ENCODE results near the gene GRM8.
"Not testable (repeated sequence)": the region's sequence is repeated elsewhere in the genome, so short reads cannot be mapped to it uniquely, and the experiment has no call there.

The GRM8 gene

DNA sequence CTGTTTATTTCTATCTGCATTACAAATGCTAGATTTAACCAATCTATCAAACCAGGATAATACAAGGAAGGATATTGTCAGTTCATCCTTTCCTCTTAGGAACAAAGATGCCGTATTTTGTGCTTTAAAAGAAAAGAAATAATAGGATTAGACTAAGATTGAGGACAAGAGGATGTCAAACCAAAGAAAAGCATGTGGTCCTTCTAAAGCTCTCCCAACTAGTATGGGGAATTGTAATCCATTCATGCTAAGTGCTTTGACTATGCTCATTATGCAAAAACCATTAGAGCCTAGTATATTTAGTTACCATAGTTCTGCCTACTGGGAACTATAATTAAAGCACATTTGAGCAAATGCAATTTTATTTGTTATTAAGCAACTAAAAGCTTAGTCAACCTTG is 280.2 kb downstream of the GRM8 start:
- H3K9me3 ChIP-seq (ENCODE audit: control insufficient read depth, low read length), result no peaks in the 10 kb centered on the region

GRCh38 chr7:126959649-126960048 is 293.1 kb downstream of the GRM8 start:
- no peak for DNase-seq (ENCODE audit: low read depth)
- H3K36me3 ChIP-seq (ENCODE audit: control insufficient read depth, insufficient read depth, low read length, severe bottlenecking), result no peaks in the 10 kb centered on the region
- H3K4me3 ChIP-seq (ENCODE audit: low read length), result no peak overlapping the region
- H3K9ac ChIP-seq (ENCODE audit: low read length), result no peak overlapping the region
- H3K27me3 ChIP-seq (replicated peaks; ENCODE audit: control insufficient read depth, insufficient read depth, low read length), result no peaks in the 10 kb centered on the region
- no peaks in the 10 kb centered on the region for H3K4me1 ChIP-seq (ENCODE audit: control insufficient read depth, insufficient read depth, low read length)
- no peaks in the 10 kb centered on the region for H3K9me3 ChIP-seq (ENCODE audit: control insufficient read depth, low read length)

More for the DNA sequence above, 280.2 kb downstream of the GRM8 start:
- H3K4me3 ChIP-seq (ENCODE audit: low read length), result no peak overlapping the region
- H3K9ac ChIP-seq (ENCODE audit: low read length), result no peak overlapping the region
- no peaks in the 10 kb centered on the region for H3K4me1 ChIP-seq (ENCODE audit: control insufficient read depth, insufficient read depth, low read length)
- DNase-seq (ENCODE audit: low read depth), result no peak
- no peaks in the 10 kb centered on the region for H3K36me3 ChIP-seq (ENCODE audit: control insufficient read depth, insufficient read depth, low read length, severe bottlenecking)
- no peaks in the 10 kb centered on the region for H3K27me3 ChIP-seq (replicated peaks; ENCODE audit: control insufficient read depth, insufficient read depth, low read length)

DNA sequence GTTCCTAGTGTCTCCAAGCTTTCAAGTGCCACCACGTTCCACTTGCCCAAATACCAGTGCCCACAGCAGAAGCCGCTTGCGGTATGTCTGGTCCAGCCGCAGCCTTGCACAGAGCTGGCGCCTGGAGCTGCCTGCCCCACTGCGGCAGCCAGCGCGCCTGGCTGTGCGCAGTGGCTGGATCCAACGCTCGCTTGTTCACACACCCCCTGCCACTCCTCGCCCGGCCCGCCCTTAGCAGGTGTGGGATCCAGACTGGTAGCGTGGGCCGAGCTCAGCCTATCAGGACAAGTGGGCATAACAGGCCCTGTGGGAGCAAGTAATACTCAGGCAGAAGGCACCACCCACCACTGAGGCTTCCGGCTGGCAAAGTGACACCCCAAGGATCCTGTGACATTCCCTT is 294.4 kb downstream of the GRM8 start:
- Histone ChIP-seq H3K9me3 (ENCODE audit: control insufficient read depth, low read length) (no peaks in the 10 kb centered on the region), H3K4me3 (ENCODE audit: low read length) (no peak overlapping the region), H3K9ac (ENCODE audit: low read length) (no peak overlapping the region), H3K4me1 (ENCODE audit: control insufficient read depth, insufficient read depth, low read length) (no peaks in the 10 kb centered on the region), H3K36me3 (ENCODE audit: control insufficient read depth, insufficient read depth, low read length, severe bottlenecking) (no peaks in the 10 kb centered on the region), H3K27me3 (replicated peaks; ENCODE audit: control insufficient read depth, insufficient read depth, low read length) (no peaks in the 10 kb centered on the region)
- no peak for DNase-seq (ENCODE audit: low read depth)

GRCh38 chr7:126957443-126957842 is 295.3 kb downstream of the GRM8 start:
- Histone ChIP-seq H3K4me3 (ENCODE audit: low read length) (no peak overlapping the region), H3K9me3 (ENCODE audit: control insufficient read depth, low read length) (no peaks in the 10 kb centered on the region), H3K9ac (ENCODE audit: low read length) (no peak overlapping the region), H3K27me3 (replicated peaks; ENCODE audit: control insufficient read depth, insufficient read depth, low read length) (no peaks in the 10 kb centered on the region), H3K4me1 (ENCODE audit: control insufficient read depth, insufficient read depth, low read length) (no peaks in the 10 kb centered on the region), H3K36me3 (ENCODE audit: control insufficient read depth, insufficient read depth, low read length, severe bottlenecking) (no peaks in the 10 kb centered on the region)
- no peak for DNase-seq (ENCODE audit: low read depth)

- Histone ChIP-seq H3K27me3 (replicated peaks; ENCODE audit: control insufficient read depth, insufficient read depth, low read length) (no peaks in the 10 kb centered on the region), H3K36me3 (ENCODE audit: control insufficient read depth, insufficient read depth, low read length, severe bottlenecking) (no peaks in the 10 kb centered on the region), H3K4me3 (ENCODE audit: low read length) (no peak overlapping the region), H3K4me1 (ENCODE audit: control insufficient read depth, insufficient read depth, low read length) (no peaks in the 10 kb centered on the region), H3K9ac (ENCODE audit: low read length) (no peak overlapping the region), H3K9me3 (ENCODE audit: control insufficient read depth, low read length) (no peaks in the 10 kb centered on the region)
- no peak for DNase-seq (ENCODE audit: low read depth)
These were observed 299.3 kb downstream of the GRM8 start for GRCh38 chr7:126953461-126953860.

DNA sequence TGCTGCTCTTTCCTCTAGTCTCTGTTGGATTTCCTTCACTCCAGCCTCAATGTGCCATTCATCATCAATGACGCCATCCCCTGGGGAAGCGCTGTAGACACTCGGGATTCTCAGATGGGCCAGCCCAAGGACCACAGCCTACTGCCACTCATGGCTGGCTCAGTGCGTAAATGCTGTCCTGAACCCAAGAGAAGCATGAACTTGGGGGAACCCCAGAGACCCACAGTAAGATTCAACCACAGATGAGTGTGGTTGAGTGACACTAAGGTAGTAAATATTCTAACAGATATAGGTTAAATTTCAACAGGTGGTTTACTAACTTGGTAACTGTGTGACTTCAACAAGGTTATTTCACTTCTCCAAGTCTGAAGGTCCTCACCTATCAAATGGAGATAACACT is 304.1 kb downstream of the GRM8 start:
- Histone ChIP-seq H3K9me3 (ENCODE audit: control insufficient read depth, low read length) (no peaks in the 10 kb centered on the region), H3K4me3 (ENCODE audit: low read length) (no peak overlapping the region), H3K36me3 (ENCODE audit: control insufficient read depth, insufficient read depth, low read length, severe bottlenecking) (no peaks in the 10 kb centered on the region), H3K9ac (ENCODE audit: low read length) (no peak overlapping the region), H3K27me3 (replicated peaks; ENCODE audit: control insufficient read depth, insufficient read depth, low read length) (no peaks in the 10 kb centered on the region), H3K4me1 (ENCODE audit: control insufficient read depth, insufficient read depth, low read length) (no peaks in the 10 kb centered on the region)
- DNase-seq (ENCODE audit: low read depth), result no peak

DNA sequence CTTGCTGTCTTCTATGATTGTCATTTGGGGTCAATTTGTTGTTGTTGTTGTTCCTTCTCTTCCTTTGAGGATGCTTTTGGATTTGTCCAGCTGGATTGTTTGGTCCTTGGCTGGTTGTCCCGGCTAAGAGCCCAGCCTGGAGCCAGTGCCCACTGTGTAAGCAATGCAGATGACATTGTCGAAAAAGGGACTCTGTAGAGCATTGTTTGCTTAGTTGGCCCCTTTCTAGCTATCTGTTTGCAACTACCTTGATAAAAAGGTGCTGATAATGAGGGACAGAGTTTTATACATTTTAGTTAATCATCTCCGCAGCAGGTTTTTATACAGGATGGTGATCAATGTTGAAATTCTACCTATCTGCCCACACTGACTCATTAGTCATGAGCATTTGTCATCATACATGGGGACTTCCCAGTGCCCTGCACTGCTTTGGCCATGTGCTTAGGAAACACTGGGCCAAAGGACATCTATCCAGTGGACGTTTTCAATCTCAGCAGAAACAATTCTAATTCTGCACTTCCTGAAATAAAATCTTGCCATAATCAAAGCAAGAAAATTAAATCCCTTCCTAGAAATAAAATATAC is 311.9 kb downstream of the GRM8 start:
- DNase-seq (ENCODE audit: low read depth), result no peak
- no peak overlapping the region for H3K9ac ChIP-seq (ENCODE audit: low read length)
- H3K9me3 ChIP-seq (ENCODE audit: control insufficient read depth, low read length), result no peaks in the 10 kb centered on the region
- no peaks in the 10 kb centered on the region for H3K27me3 ChIP-seq (replicated peaks; ENCODE audit: control insufficient read depth, insufficient read depth, low read length)
- H3K4me3 ChIP-seq (ENCODE audit: low read length), result no peak overlapping the region
- no peaks in the 10 kb centered on the region for H3K36me3 ChIP-seq (ENCODE audit: control insufficient read depth, insufficient read depth, low read length, severe bottlenecking)
- H3K4me1 ChIP-seq (ENCODE audit: control insufficient read depth, insufficient read depth, low read length), result no peaks in the 10 kb centered on the region

DNA sequence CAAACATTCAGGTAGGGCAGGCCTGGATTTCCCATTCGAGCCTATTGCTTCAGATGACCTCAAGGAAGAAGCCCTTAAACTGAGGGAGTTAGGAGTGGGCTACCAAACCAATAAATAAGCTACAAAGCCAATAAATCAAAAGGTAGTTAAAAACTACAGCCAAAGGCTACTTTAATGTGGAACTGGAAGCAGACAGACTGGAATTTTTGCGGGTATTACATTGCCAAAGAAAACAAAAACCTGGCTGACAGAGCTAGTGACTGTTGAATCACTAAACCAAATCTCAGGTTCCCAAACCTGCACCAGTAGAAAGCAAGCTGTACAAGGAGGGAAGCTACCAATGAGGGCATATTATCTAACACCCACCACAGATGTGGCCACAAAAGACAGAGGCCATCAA is 315.6 kb downstream of the GRM8 start:
- Histone ChIP-seq H3K27me3 (replicated peaks; ENCODE audit: control insufficient read depth, insufficient read depth, low read length) (no peaks in the 10 kb centered on the region), H3K4me3 (ENCODE audit: low read length) (no peak overlapping the region), H3K9ac (ENCODE audit: low read length) (no peak overlapping the region), H3K36me3 (ENCODE audit: control insufficient read depth, insufficient read depth, low read length, severe bottlenecking) (no peaks in the 10 kb centered on the region), H3K4me1 (ENCODE audit: control insufficient read depth, insufficient read depth, low read length) (no peaks in the 10 kb centered on the region), H3K9me3 (ENCODE audit: control insufficient read depth, low read length) (no peaks in the 10 kb centered on the region)
- no peak for DNase-seq (ENCODE audit: low read depth)

GRCh38 chr7:126931581-126931980 is 321.2 kb downstream of the GRM8 start:
- DNase-seq (ENCODE audit: low read depth), result no peak
- Histone ChIP-seq H3K4me1 (ENCODE audit: control insufficient read depth, insufficient read depth, low read length) (no peaks in the 10 kb centered on the region), H3K36me3 (ENCODE audit: control insufficient read depth, insufficient read depth, low read length, severe bottlenecking) (no peaks in the 10 kb centered on the region), H3K4me3 (ENCODE audit: low read length) (no peak overlapping the region), H3K9me3 (ENCODE audit: control insufficient read depth, low read length) (no peaks in the 10 kb centered on the region), H3K27me3 (replicated peaks; ENCODE audit: control insufficient read depth, insufficient read depth, low read length) (no peaks in the 10 kb centered on the region), H3K9ac (ENCODE audit: low read length) (no peak overlapping the region)

DNA sequence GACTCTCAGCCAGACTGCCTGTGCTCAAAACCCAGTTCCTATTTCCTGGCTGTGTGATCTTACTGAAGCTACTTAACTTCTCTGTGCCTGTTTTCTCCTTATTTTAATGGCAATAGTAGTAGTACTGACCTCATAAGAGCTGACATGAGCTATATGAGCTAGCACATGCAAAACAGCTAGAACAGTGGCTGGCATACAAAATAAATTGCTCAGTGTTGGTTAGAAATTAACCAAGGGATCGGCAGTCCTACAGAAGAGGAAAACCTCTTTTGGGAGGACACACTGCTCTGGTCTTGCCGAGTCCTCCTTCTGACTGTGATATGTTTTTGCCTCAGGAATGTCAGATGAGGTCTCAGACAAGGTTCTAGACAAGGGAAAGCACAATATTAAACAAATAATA is 322.6 kb downstream of the GRM8 start:
- no peak for DNase-seq (ENCODE audit: low read depth)
- Histone ChIP-seq H3K4me3 (ENCODE audit: low read length) (no peak overlapping the region), H3K9me3 (ENCODE audit: control insufficient read depth, low read length) (no peaks in the 10 kb centered on the region), H3K4me1 (ENCODE audit: control insufficient read depth, insufficient read depth, low read length) (no peaks in the 10 kb centered on the region), H3K36me3 (ENCODE audit: control insufficient read depth, insufficient read depth, low read length, severe bottlenecking) (no peaks in the 10 kb centered on the region), H3K27me3 (replicated peaks; ENCODE audit: control insufficient read depth, insufficient read depth, low read length) (no peaks in the 10 kb centered on the region), H3K9ac (ENCODE audit: low read length) (no peak overlapping the region)

DNA sequence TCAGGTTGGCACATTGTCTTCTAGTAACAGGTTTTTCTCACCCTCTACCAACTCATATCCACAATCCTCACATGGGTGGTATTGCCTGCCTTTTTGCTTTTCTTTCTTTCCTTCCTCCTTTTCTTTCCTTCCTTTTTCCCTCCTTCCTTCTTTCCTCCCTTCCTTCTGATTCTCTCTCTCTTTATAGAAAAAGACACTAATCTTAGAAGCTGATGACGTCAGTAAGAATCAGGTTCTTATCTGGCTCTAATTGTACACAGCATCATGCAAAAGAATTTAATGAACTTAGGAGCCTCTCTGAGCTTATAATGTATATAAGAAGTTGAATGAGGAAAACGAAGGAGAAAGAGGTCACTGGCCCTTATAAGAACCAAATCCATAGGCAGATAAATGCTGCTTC is 328.3 kb downstream of the GRM8 start:
- H3K36me3 ChIP-seq (ENCODE audit: control insufficient read depth, insufficient read depth, low read length, severe bottlenecking), result no peaks in the 10 kb centered on the region
- no peaks in the 10 kb centered on the region for H3K9me3 ChIP-seq (ENCODE audit: control insufficient read depth, low read length)
- no peaks in the 10 kb centered on the region for H3K4me1 ChIP-seq (ENCODE audit: control insufficient read depth, insufficient read depth, low read length)
- H3K27me3 ChIP-seq (replicated peaks; ENCODE audit: control insufficient read depth, insufficient read depth, low read length), result no peaks in the 10 kb centered on the region
- H3K9ac ChIP-seq (ENCODE audit: low read length), result no peak overlapping the region
- DNase-seq (ENCODE audit: low read depth), result no peak
- H3K4me3 ChIP-seq (ENCODE audit: low read length), result no peak overlapping the region

- H3K27me3 ChIP-seq (replicated peaks; ENCODE audit: control insufficient read depth, insufficient read depth, low read length); H3K4me1 ChIP-seq (ENCODE audit: control insufficient read depth, insufficient read depth, low read length); H3K4me3 ChIP-seq (ENCODE audit: low read length); DNase-seq (ENCODE audit: low read depth); H3K9ac ChIP-seq (ENCODE audit: low read length); H3K9me3 ChIP-seq (ENCODE audit: control insufficient read depth, low read length); H3K36me3 ChIP-seq (ENCODE audit: control insufficient read depth, insufficient read depth, low read length, severe bottlenecking): not testable (repeated sequence)
These were observed 341.1 kb downstream of the GRM8 start for GRCh38 chr7:126911627-126912026.
